Measurements from ENCODE around the gene RNF217.

GRCh38 chr6:124979294-124979678 is 17.0 kb downstream of the RNF217 start:
- TF ChIP-seq, protein P1, sequence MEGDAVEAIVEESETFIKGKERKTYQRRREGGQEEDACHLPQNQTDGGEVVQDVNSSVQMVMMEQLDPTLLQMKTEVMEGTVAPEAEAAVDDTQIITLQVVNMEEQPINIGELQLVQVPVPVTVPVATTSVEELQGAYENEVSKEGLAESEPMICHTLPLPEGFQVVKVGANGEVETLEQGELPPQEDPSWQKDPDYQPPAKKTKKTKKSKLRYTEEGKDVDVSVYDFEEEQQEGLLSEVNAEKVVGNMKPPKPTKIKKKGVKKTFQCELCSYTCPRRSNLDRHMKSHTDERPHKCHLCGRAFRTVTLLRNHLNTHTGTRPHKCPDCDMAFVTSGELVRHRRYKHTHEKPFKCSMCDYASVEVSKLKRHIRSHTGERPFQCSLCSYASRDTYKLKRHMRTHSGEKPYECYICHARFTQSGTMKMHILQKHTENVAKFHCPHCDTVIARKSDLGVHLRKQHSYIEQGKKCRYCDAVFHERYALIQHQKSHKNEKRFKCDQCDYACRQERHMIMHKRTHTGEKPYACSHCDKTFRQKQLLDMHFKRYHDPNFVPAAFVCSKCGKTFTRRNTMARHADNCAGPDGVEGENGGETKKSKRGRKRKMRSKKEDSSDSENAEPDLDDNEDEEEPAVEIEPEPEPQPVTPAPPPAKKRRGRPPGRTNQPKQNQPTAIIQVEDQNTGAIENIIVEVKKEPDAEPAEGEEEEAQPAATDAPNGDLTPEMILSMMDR (IDR thresholded peaks at IDR 0.05): no peak
- no peak for TF ChIP-seq POLR2A (IDR thresholded peaks at IDR 0.05)
- no peak for TF ChIP-seq EP300 (IDR thresholded peaks at IDR 0.05; ENCODE audit: low read depth)

Measured in transverse colon (tissue), 3 donors.